Fibroblast of lung (primary cell): ENCODE results near the gene LRIT1. TPM values are rescaled to one million over a fixed set of nuclear protein-coding genes. Genes with fewer than 3 reads are reported as not detected.

ENCODE experiments used
- DNase-seq, 2 donors: peaks; one replicate each; pipeline versions ENCODE4 v3.0.0 to v3.0.0-alpha.2; 2010; ENCODE audit warnings: low read depth in 2 of 2
- H2AFZ ChIP-seq: 2 replicates; pipeline ENCODE4 v1.5.1; 2012; ENCODE audit warnings: low read length, control low read depth, inconsistent platforms
- H3K27ac ChIP-seq: 2 replicates; pipeline ENCODE4 v1.5.1; 2011; ENCODE audit warnings: low read length, control low read depth; ENCODE audit not compliant: insufficient read depth
- H3K27me3 ChIP-seq: 2 replicates; pipeline ENCODE4 v1.5.1; 2011; ENCODE audit warnings: mild to moderate bottlenecking, low read length; ENCODE audit not compliant: control insufficient read depth, insufficient read depth
- H3K36me3 ChIP-seq: 2 replicates; pipeline ENCODE4 v1.5.1; 2011; ENCODE audit warnings: low read length; ENCODE audit not compliant: control insufficient read depth, insufficient read depth
- H3K4me1 ChIP-seq: 2 replicates; pipeline ENCODE4 v1.5.1; 2011; ENCODE audit warnings: low read length; ENCODE audit not compliant: control insufficient read depth, insufficient read depth; ENCODE audit errors: extremely low read depth
- H3K4me2 ChIP-seq: 2 replicates; pipeline ENCODE4 v1.5.1; 2011; ENCODE audit warnings: low read length, control low read depth; ENCODE audit not compliant: insufficient read depth; ENCODE audit errors: extremely low read depth
- H3K4me3 ChIP-seq, 4 experiments: fragments of 200-600 bp in 1 of 4; sonication (generic) in 1 of 4; replicated peaks in 1 of 4; 2 replicates each; pipeline ENCODE4 v1.5.1; 2011 to 2016; ENCODE audit warnings: low read length in 4 of 4, low read depth in 3 of 4, mild to moderate bottlenecking in 3 of 4, control low read depth in 2 of 4, inconsistent platforms in 1 of 4, mixed read lengths in 1 of 4; ENCODE audit not compliant: insufficient read depth in 1 of 4; ENCODE audit errors: control extremely low read depth in 1 of 4
- H3K79me2 ChIP-seq: 2 replicates; pipeline ENCODE4 v1.5.1; 2012; ENCODE audit warnings: mild to moderate bottlenecking, low read length, inconsistent platforms; ENCODE audit not compliant: control insufficient read depth, insufficient read depth
- H3K9ac ChIP-seq: 2 replicates; pipeline ENCODE4 v1.5.1; 2011; ENCODE audit warnings: mild to moderate bottlenecking, low read length, control low read depth; ENCODE audit not compliant: insufficient read depth
- H3K9me3 ChIP-seq: 2 replicates; pipeline ENCODE4 v1.5.1; 2012; ENCODE audit warnings: low read depth, low read length; ENCODE audit not compliant: control insufficient read depth, insufficient read depth
- H4K20me1 ChIP-seq: 2 replicates; pipeline ENCODE4 v1.5.1; 2011; ENCODE audit warnings: low read length; ENCODE audit not compliant: control insufficient read depth, insufficient read depth; ENCODE audit errors: extremely low read depth
- EZH2 ChIP-seq: IDR thresholded peaks from 2 replicates; pipeline ENCODE4 v1.5.1; 2012; ENCODE audit warnings: low read length, control low read depth, mild to moderate bottlenecking; ENCODE audit errors: missing control alignments
- polyA plus RNA-seq, 2 donors: library from polyadenylated mRNA; depleted of rRNA in 1 of 2; stranded (reverse) in 1 of 2; unstranded in 1 of 2; fragments of >200 nt; gene quantifications; 2 replicates each; pipeline ENCODE4 v1.2.1, GENCODE V29; 2011 to 2012; ENCODE audit warnings: missing spikeins in 1 of 2
- total RNA-seq: library from RNA; depleted of rRNA; stranded (reverse); fragments of >200 nt; gene quantifications from 2 replicates; pipeline ENCODE4 v1.2.1, GENCODE V29; 2014
- TF ChIP-seq, protein P1 (sequence below), 2 donors: IDR thresholded peaks in 1 of 2; conservative IDR thresholded peaks in 1 of 2; 1 replicate in 1 of 2; 2 replicates in 1 of 2; pipeline ENCODE4 v1.5.1; 2011 to 2012; ENCODE audit warnings: low read length in 2 of 2, control low read depth in 1 of 2, inconsistent platforms in 1 of 2, low read depth in 1 of 2, mild to moderate bottlenecking in 1 of 2

LRIT1 gene
- total and polyA plus RNA-seq, 2 donors (not counting 1 experiment from before 2014, with no cell fraction given), result not detected

DNA sequence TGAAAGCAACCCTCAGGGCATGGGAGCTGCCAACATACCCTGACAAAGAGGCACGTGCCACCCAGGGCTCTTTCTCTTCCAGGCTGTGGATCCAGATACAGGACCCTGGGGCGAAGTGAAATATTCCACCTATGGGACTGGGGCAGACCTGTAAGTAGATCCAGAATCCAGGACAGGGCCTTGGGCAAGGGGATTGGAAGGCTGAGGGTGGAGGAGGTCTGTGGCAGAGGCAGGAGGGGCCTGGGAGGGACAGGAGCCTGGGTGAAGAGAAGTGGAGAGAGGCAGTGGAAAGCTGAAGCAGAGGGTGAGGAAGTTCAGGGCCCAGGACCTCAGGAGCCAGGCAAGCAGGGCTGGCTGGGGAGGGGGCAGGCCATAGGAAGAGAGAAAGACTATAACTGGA, 29.8 kb downstream of the LRIT1 start:
- no peak overlapping the region for H3K4me2 ChIP-seq
- H3K36me3 ChIP-seq, result no peaks in the 10 kb centered on the region
- H3K9me3 ChIP-seq, result no peaks in the 10 kb centered on the region
- H3K4me1 ChIP-seq, result no peaks in the 10 kb centered on the region
- H4K20me1 ChIP-seq, result no peaks in the 10 kb centered on the region
- no peaks in the 10 kb centered on the region for H3K27me3 ChIP-seq
- H3K79me2 ChIP-seq, result no peaks in the 10 kb centered on the region
- no peak for DNase-seq
- TF ChIP-seq EZH2, result no peak
- TF ChIP-seq, protein P1, sequence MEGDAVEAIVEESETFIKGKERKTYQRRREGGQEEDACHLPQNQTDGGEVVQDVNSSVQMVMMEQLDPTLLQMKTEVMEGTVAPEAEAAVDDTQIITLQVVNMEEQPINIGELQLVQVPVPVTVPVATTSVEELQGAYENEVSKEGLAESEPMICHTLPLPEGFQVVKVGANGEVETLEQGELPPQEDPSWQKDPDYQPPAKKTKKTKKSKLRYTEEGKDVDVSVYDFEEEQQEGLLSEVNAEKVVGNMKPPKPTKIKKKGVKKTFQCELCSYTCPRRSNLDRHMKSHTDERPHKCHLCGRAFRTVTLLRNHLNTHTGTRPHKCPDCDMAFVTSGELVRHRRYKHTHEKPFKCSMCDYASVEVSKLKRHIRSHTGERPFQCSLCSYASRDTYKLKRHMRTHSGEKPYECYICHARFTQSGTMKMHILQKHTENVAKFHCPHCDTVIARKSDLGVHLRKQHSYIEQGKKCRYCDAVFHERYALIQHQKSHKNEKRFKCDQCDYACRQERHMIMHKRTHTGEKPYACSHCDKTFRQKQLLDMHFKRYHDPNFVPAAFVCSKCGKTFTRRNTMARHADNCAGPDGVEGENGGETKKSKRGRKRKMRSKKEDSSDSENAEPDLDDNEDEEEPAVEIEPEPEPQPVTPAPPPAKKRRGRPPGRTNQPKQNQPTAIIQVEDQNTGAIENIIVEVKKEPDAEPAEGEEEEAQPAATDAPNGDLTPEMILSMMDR (conservative IDR thresholded peaks at IDR 0.05 in 1 of 2, IDR thresholded peaks at IDR 0.05 in 1 of 2; ENCODE audit: low read depth in 1 of 2, low read length in 2 of 2), result no peak
- H3K9ac ChIP-seq, result no peak overlapping the region
- no peak overlapping the region for H3K4me3 ChIP-seq
- no peak overlapping the region for H3K27ac ChIP-seq
- no peak overlapping the region for H2AFZ ChIP-seq

DNA sequence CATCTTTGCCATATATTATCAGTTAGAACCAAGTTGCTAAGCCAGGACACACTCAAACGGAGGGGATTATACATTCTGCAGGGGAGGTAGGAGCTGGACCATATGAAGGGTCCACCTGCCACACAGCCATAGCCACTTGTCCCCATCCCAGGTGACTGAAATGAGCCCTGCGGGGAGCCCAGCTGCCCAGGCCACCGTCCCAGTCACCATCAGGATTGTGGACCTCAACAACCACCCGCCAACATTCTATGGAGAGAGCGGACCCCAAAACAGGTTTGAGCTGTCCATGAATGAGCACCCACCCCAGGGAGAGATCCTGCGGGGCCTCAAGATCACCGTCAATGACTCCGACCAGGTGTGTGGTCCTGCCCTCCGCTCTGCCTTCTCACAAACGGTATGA, 33.3 kb downstream of the LRIT1 start:
- Histone ChIP-seq H3K4me1 (no peaks in the 10 kb centered on the region), H2AFZ (no peak overlapping the region), H3K79me2 (no peaks in the 10 kb centered on the region), H4K20me1 (no peaks in the 10 kb centered on the region), H3K36me3 (no peaks in the 10 kb centered on the region), H3K9ac (no peak overlapping the region), H3K27me3 (no peaks in the 10 kb centered on the region), H3K9me3 (no peaks in the 10 kb centered on the region), H3K4me2 (no peak overlapping the region), H3K4me3 (no peak overlapping the region), H3K27ac (no peak overlapping the region)
- no peak for TF ChIP-seq EZH2
- TF ChIP-seq, protein P1 (conservative IDR thresholded peaks at IDR 0.05 in 1 of 2, IDR thresholded peaks at IDR 0.05 in 1 of 2; ENCODE audit: low read depth in 1 of 2, low read length in 2 of 2), result no peak
- no peak for DNase-seq

DNA sequence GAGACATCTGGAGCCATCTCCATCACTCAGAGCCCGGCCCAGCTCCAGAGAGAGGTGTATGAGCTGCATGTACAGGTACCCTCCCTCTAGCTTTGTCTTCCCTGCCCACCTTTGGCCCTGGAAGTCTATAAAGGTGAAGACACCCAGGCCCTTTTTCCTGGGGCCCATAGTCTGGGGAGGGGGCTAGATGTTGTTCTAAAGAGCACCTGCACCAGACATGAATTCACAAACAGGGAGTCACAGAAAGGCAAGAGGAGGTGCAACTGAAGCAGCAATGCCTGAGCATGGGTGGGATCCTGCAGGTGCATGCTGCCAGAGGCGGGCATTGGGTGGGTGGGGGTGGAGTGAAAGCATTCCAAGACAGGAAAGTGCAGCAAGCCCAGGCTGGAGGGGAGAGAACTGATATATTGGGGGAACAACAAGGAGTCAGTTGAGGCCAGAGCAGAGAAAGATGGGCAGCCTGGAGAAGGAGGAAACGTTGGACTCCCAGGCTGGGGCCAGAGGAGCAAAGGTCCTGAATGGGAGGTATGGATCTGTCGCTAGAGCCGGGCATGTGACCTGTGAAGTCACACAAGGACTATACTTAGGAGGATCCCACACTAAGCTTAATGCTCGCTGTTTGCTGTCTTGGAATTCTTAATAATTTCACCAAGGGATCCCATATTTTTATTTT, 35.4 kb downstream of the LRIT1 start:
- H3K79me2 ChIP-seq, result no peaks in the 10 kb centered on the region
- no peak overlapping the region for H3K4me2 ChIP-seq
- H3K27ac ChIP-seq, result no peak overlapping the region
- H3K36me3 ChIP-seq, result no peaks in the 10 kb centered on the region
- no peaks in the 10 kb centered on the region for H4K20me1 ChIP-seq
- H3K9ac ChIP-seq, result no peak overlapping the region
- H3K4me1 ChIP-seq, result no peaks in the 10 kb centered on the region
- DNase-seq, result no peak
- no peak overlapping the region for H2AFZ ChIP-seq
- H3K4me3 ChIP-seq, result no peak overlapping the region
- TF ChIP-seq, protein P1 (conservative IDR thresholded peaks at IDR 0.05 in 1 of 2, IDR thresholded peaks at IDR 0.05 in 1 of 2; ENCODE audit: low read depth in 1 of 2, low read length in 2 of 2), result no peak
- no peak for TF ChIP-seq EZH2
- H3K27me3 ChIP-seq, result no peaks in the 10 kb centered on the region
- H3K9me3 ChIP-seq, result no peaks in the 10 kb centered on the region
